Trophoblast cell (in vitro differentiated cells and primary cell): ENCODE results near the gene VWF.
A peak's percentile ranks its signal among the peaks of the same experiment; 100 is the strongest.

Experiments
- DNase-seq, 2 donors: peaks; one replicate each; pipeline ENCODE4 v3.0.0-alpha.2; 2016
- H2AFZ ChIP-seq: 2 replicates; pipeline ENCODE4 v1.6.1; 2013; ENCODE audit warnings: low read length, moderate library complexity, mild to moderate bottlenecking; ENCODE audit not compliant: insufficient read depth, poor library complexity
- H2AK5ac ChIP-seq: 2 replicates; pipeline ENCODE4 v1.6.1; 2013; ENCODE audit warnings: mild to moderate bottlenecking, low read length
- H2BK120ac ChIP-seq: 2 replicates; pipeline ENCODE4 v1.6.1; 2013; ENCODE audit warnings: low read length, mild to moderate bottlenecking, moderate library complexity; ENCODE audit not compliant: insufficient read depth, poor library complexity
- H2BK12ac ChIP-seq: 2 replicates; pipeline ENCODE4 v1.6.1; 2013; ENCODE audit warnings: mild to moderate bottlenecking, low read length, moderate library complexity
- H2BK5ac ChIP-seq: 2 replicates; pipeline ENCODE4 v1.6.1; 2013; ENCODE audit warnings: low read length, low read depth, moderate library complexity, mild to moderate bottlenecking; ENCODE audit not compliant: poor library complexity
- H3K14ac ChIP-seq: 2 replicates; pipeline ENCODE4 v1.6.1; 2013; ENCODE audit warnings: mild to moderate bottlenecking, low read length
- H3K18ac ChIP-seq: 2 replicates; pipeline ENCODE4 v1.6.1; 2013; ENCODE audit warnings: mild to moderate bottlenecking, low read length
- H3K23ac ChIP-seq: 2 replicates; pipeline ENCODE4 v1.6.1; 2013; ENCODE audit warnings: low read length
- H3K27ac ChIP-seq: 2 replicates; pipeline ENCODE4 v1.5.1; 2013; ENCODE audit warnings: low read depth, mild to moderate bottlenecking, inconsistent platforms, low read length, moderate library complexity
- H3K27me3 ChIP-seq: 2 replicates; pipeline ENCODE4 v1.6.1; 2013; ENCODE audit warnings: inconsistent platforms, mild to moderate bottlenecking, low read length, moderate library complexity; ENCODE audit not compliant: insufficient read depth
- H3K36me3 ChIP-seq, 2 experiments: 1 replicate in 1 of 2; 2 replicates in 1 of 2; pipeline ENCODE4 v1.6.1; 2013; ENCODE audit warnings: low read length in 2 of 2, mild to moderate bottlenecking in 2 of 2, moderate library complexity in 1 of 2; ENCODE audit not compliant: insufficient read depth in 2 of 2, control insufficient read depth in 1 of 2
- H3K4ac ChIP-seq: 2 replicates; pipeline ENCODE4 v1.6.1; 2013; ENCODE audit warnings: low read depth, mild to moderate bottlenecking, low read length, moderate library complexity
- H3K4me1 ChIP-seq, 2 experiments: 1 replicate in 1 of 2; 2 replicates in 1 of 2; pipeline ENCODE4 v1.6.1; 2013; ENCODE audit warnings: low read length in 2 of 2, mild to moderate bottlenecking in 2 of 2, moderate library complexity in 1 of 2; ENCODE audit not compliant: insufficient read depth in 2 of 2, control insufficient read depth in 1 of 2
- H3K4me2 ChIP-seq: 2 replicates; pipeline ENCODE4 v1.6.1; 2013; ENCODE audit warnings: inconsistent platforms, mild to moderate bottlenecking, low read length, moderate library complexity
- H3K4me3 ChIP-seq: 2 replicates; pipeline ENCODE4 v1.5.1; 2013; ENCODE audit warnings: mild to moderate bottlenecking, low read depth, low read length, inconsistent platforms
- H3K79me1 ChIP-seq: one replicate; pipeline ENCODE4 v1.6.1; 2013; ENCODE audit warnings: low read length
- H3K79me2 ChIP-seq: 2 replicates; pipeline ENCODE4 v1.6.1; 2013; ENCODE audit warnings: low read length, mild to moderate bottlenecking; ENCODE audit not compliant: control insufficient read depth, insufficient read depth, poor library complexity
- H3K9ac ChIP-seq: 2 replicates; pipeline ENCODE4 v1.6.1; 2013; ENCODE audit warnings: mild to moderate bottlenecking, low read length
- H3K9me3 ChIP-seq: 2 replicates; pipeline ENCODE4 v1.6.1; 2013; ENCODE audit warnings: low read depth, mild to moderate bottlenecking, control low read depth, inconsistent platforms, low read length; ENCODE audit not compliant: insufficient read depth
- H4K12ac ChIP-seq: 2 replicates; pipeline ENCODE4 v1.6.1; 2013; ENCODE audit warnings: low read depth, mild to moderate bottlenecking, low read length, moderate library complexity
- H4K8ac ChIP-seq: 2 replicates; pipeline ENCODE4 v1.6.1; 2013; ENCODE audit warnings: low read depth, mild to moderate bottlenecking, low read length, moderate library complexity
- H4K91ac ChIP-seq: one replicate; pipeline ENCODE4 v1.6.1; 2013; ENCODE audit warnings: low read depth, mild to moderate bottlenecking, low read length, moderate library complexity
- WGBS: extraction: QIAGEN DNeasy Blood & Tissue Kit; methylation state at CpG from one replicate; pipeline ENCODE4 v1.1.7; 2013; ENCODE audit warnings: missing lambda C conversion rate; ENCODE audit not compliant: insufficient read length, insufficient coverage; ENCODE audit errors: extremely low coverage; 5-methylcytosine and 5-hydroxymethylcytosine counted together

Gene VWF

DNA sequence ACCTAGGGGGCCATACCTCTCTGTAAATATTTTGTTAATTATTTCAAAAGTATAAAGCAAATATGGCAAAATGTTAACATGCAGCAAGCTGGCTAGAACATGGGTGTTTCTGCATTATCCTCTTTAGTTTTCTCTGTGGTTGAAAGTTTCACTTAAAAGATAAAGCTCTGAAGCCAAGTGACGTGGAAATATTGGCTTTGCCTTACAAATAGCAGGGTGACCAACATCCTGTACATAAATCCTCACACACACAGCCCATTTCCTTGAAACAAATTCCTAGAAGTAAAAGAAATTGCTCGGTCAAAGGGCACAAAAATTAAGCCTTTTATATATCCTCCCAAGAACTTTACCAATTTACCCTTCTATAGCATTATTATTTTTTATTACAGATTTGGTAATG lies 10.6 kb upstream of the VWF start:
- DNase-seq: no peak
- no peak overlapping the region for H4K91ac ChIP-seq
- H3K14ac ChIP-seq: no peak overlapping the region
- no peak overlapping the region for H2BK5ac ChIP-seq
- no peak overlapping the region for H2AK5ac ChIP-seq
- no peak overlapping the region for H2AFZ ChIP-seq
- no peaks in the 10 kb centered on the region for H3K79me2 ChIP-seq
- no peaks in the 10 kb centered on the region for H3K27me3 ChIP-seq
- no peak overlapping the region for H2BK12ac ChIP-seq
- H3K23ac ChIP-seq: no peak overlapping the region
- no peak overlapping the region for H4K8ac ChIP-seq
- H3K27ac ChIP-seq: no peak overlapping the region
- no peak overlapping the region for H3K4me2 ChIP-seq
- no peaks in the 10 kb centered on the region for H3K36me3 ChIP-seq
- H3K4ac ChIP-seq: no peak overlapping the region
- H3K4me3 ChIP-seq: no peak overlapping the region
- no peak overlapping the region for H3K18ac ChIP-seq
- no peaks in the 10 kb centered on the region for H3K4me1 ChIP-seq
- H3K9ac ChIP-seq: no peak overlapping the region
- whole genome bisulfite sequencing: no CpG with 5 or more reads among the region's 2 CpGs
- H4K12ac ChIP-seq: no peak overlapping the region
- no peaks in the 10 kb centered on the region for H3K79me1 ChIP-seq
- H2BK120ac ChIP-seq: no peak overlapping the region
- H3K9me3 ChIP-seq: no peaks in the 10 kb centered on the region

DNA sequence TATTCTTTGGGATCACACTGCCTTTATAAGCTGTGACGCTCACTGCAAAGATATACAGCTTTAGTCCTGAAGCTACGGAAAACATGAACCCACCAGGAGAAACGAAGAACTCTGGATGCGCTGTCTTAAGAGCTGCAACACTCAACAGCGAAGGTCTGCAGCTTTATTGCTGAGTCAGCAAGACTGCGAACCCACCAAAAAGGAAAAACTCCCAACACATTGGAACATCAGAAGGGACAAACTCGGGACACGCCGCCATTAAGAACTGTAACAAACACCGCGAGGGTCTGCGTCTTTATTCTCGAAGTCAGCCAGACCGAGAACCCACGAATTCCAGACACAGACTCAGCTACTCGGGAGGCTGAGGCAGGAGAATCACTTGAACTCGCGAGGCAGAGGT lies 9.2 kb upstream of the VWF start:
- no peak overlapping the region for H3K27ac ChIP-seq
- DNase-seq: no peak
- H3K79me2 ChIP-seq: no peaks in the 10 kb centered on the region
- H3K14ac ChIP-seq: no peak overlapping the region
- no peak overlapping the region for H4K12ac ChIP-seq
- H3K4ac ChIP-seq: no peak overlapping the region
- H3K4me2 ChIP-seq: no peak overlapping the region
- no peaks in the 10 kb centered on the region for H3K79me1 ChIP-seq
- WGBS: no CpG with 5 or more reads among the region's 18 CpGs
- H3K36me3 ChIP-seq: no peaks in the 10 kb centered on the region
- no peak overlapping the region for H3K18ac ChIP-seq
- H2AFZ ChIP-seq: no peak overlapping the region
- no peaks in the 10 kb centered on the region for H3K4me1 ChIP-seq
- no peak overlapping the region for H2AK5ac ChIP-seq
- no peak overlapping the region for H2BK5ac ChIP-seq
- H2BK12ac ChIP-seq: no peak overlapping the region
- no peak overlapping the region for H3K23ac ChIP-seq
- no peak overlapping the region for H2BK120ac ChIP-seq
- H3K9me3 ChIP-seq: no peaks in the 10 kb centered on the region
- no peak overlapping the region for H4K8ac ChIP-seq
- no peaks in the 10 kb centered on the region for H3K27me3 ChIP-seq
- H3K4me3 ChIP-seq: no peak overlapping the region
- H3K9ac ChIP-seq: no peak overlapping the region
- H4K91ac ChIP-seq: no peak overlapping the region

DNA sequence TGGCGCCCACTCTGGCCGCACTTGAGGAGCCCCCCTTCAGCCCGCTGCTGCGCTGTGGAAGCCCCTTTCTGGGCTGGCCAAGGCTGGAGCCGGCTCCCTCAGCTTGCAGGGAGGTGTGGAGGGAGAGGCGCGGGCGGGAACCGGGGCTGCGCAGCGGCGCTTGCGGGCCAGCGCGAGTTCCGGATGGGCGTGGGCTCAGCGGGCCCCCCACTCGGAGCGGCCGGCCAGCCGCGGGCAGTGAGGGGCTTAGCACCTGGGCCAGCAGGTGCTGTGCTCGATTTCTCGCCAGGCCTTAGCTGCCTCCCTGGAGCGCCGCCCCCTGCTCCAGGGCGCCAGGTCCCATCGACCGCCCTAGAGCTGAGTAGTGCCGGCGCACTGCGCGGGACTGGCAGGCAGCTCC lies 8.0 kb upstream of the VWF start:
- H3K27me3 ChIP-seq: no peaks in the 10 kb centered on the region
- no peak overlapping the region for H4K91ac ChIP-seq
- WGBS: no CpG with 5 or more reads among the region's 34 CpGs

DNA sequence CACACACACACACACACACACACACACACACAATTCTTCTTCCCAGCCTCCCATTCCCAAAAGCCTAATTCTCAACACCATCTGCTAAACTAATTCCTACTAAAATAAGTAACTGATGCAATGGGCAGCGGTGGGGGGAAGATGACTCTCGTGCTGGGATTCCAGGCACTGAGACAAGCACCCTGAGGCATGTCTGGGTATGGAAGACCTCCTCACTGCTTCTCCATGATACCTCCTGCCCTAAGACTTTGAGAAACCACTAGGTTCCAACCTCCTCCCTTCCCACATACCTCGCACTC lies 789 bp upstream of the VWF start:
- H3K27me3 ChIP-seq: no peaks in the 10 kb centered on the region
- no peak overlapping the region for H3K27ac ChIP-seq
- H3K9me3 ChIP-seq: no peaks in the 10 kb centered on the region
- H2BK5ac ChIP-seq: no peak overlapping the region
- H3K23ac ChIP-seq: no peak overlapping the region
- no peak overlapping the region for H3K9ac ChIP-seq
- DNase-seq: peak in 1 of 2 donors; percentile 25
- no peak overlapping the region for H3K4me3 ChIP-seq
- no peak overlapping the region for H3K4ac ChIP-seq
- H3K18ac ChIP-seq: no peak overlapping the region
- H4K12ac ChIP-seq: no peak overlapping the region
- H3K14ac ChIP-seq: no peak overlapping the region
- H3K36me3 ChIP-seq: no peaks in the 10 kb centered on the region
- H3K79me1 ChIP-seq: peaks cover 7% of the 10 kb centered on the region
- no peak overlapping the region for H4K91ac ChIP-seq
- H3K4me1 ChIP-seq: peaks cover 8 to 12% of the 10 kb centered on the region in 2 experiments
- no peak overlapping the region for H2BK12ac ChIP-seq
- no peaks in the 10 kb centered on the region for H3K79me2 ChIP-seq
- H4K8ac ChIP-seq: no peak overlapping the region
- no peak overlapping the region for H3K4me2 ChIP-seq
- no peak overlapping the region for H2BK120ac ChIP-seq
- H2AFZ ChIP-seq: no peak overlapping the region
- no peak overlapping the region for H2AK5ac ChIP-seq
- no CpG with 5 or more reads among the region's 3 CpGs for WGBS

More for the DNA sequence above, 8.0 kb upstream of the VWF start:
- H2AFZ ChIP-seq: no peak overlapping the region
- H2AK5ac ChIP-seq: peak overlapping the region; percentile 49
- H2BK12ac ChIP-seq: peak overlapping the region; percentile 34
- no peak overlapping the region for H4K8ac ChIP-seq
- no peak overlapping the region for H3K4me3 ChIP-seq
- no peaks in the 10 kb centered on the region for H3K79me1 ChIP-seq
- no peaks in the 10 kb centered on the region for H3K79me2 ChIP-seq
- H3K36me3 ChIP-seq: no peaks in the 10 kb centered on the region
- no peak overlapping the region for H4K12ac ChIP-seq
- H3K4ac ChIP-seq: no peak overlapping the region
- H3K9me3 ChIP-seq: no peaks in the 10 kb centered on the region
- no peak overlapping the region for H3K23ac ChIP-seq
- H2BK5ac ChIP-seq: no peak overlapping the region
- H3K4me2 ChIP-seq: no peak overlapping the region
- H3K9ac ChIP-seq: no peak overlapping the region
- DNase-seq: no peak
- no peak overlapping the region for H3K18ac ChIP-seq
- no peak overlapping the region for H2BK120ac ChIP-seq
- H3K14ac ChIP-seq: no peak overlapping the region
- no peak overlapping the region for H3K27ac ChIP-seq
- no peaks in the 10 kb centered on the region for H3K4me1 ChIP-seq
